ENCODE results near the gene SMAD9. TPM values are rescaled to one million over a fixed set of nuclear protein-coding genes. Genes with fewer than 3 reads are reported as not detected.

SMAD9 gene
- total and polyA plus RNA-seq, 2 of the 13 experiments (the other 11 are each of a cell fraction or from before 2014, with no cell fraction given) = 4.2 to 7.7 TPM

DNA sequence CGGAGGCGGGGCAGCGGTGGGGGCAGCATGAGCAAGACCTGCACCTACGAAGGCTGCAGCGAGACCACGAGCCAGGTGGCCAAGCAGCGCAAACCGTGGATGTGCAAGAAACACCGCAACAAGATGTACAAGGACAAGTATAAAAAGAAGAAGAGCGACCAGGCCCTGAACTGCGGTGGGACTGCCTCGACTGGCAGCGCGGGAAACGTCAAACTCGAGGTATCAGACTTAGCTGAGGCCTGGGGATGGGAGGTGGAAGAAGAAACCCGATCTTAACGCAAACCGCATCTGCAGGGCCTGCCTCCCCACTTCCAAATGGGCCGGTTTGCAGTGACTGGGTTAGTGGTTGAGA, 100.3 kb downstream of the SMAD9 start (continued):
- TF ChIP-seq UBTF (CRISPR knock-in tag; IDR thresholded peaks at IDR 0.05) (no peak), PHF5A (CRISPR knock-in tag; IDR thresholded peaks at IDR 0.05; ENCODE audit: low read depth, unreplicated experiment) (no peak), ZMYM3 (CRISPR knock-in tag; IDR thresholded peaks at IDR 0.05) (0 out of 2 replicates have a peak, but pooled peaks have one; percentile 16), ZNF710 (CRISPR knock-in tag; IDR thresholded peaks at IDR 0.05; ENCODE audit: borderline replicate concordance) (no peak), ZNF251 (CRISPR knock-in tag; IDR thresholded peaks at IDR 0.05) (0 out of 2 replicates have a peak, but pooled peaks have one; percentile 28), NR2F6 (IDR thresholded peaks at IDR 0.05) (no peak), NR2F6 (CRISPR knock-in tag; IDR thresholded peaks at IDR 0.05) (no peak), ZNF788 (CRISPR knock-in tag; IDR thresholded peaks at IDR 0.05; ENCODE audit: borderline replicate concordance) (0 out of 2 replicates have a peak, but pooled peaks have one; percentile 41), ZBTB20 (CRISPR knock-in tag; IDR thresholded peaks at IDR 0.05; ENCODE audit: borderline replicate concordance, low read depth) (0 out of 2 replicates have a peak, but pooled peaks have one; percentile 28), HDAC1 (CRISPR knock-in tag; IDR thresholded peaks at IDR 0.05) (no peak), ZNF343 (CRISPR knock-in tag; IDR thresholded peaks at IDR 0.05) (peak; percentile 29; the same call in 1 of the 2 replicates), STAT6 (CRISPR knock-in tag; IDR thresholded peaks at IDR 0.05; ENCODE audit: borderline replicate concordance) (no peak), FOXK2 (IDR thresholded peaks at IDR 0.05) (no peak), HCFC1 (IDR thresholded peaks at IDR 0.05; ENCODE audit: low read depth, low read length) (no peak), KLF13 (CRISPR knock-in tag; IDR thresholded peaks at IDR 0.05) (no peak)

Data from HepG2 (cell line).